Loucy (cell line): Measurements from ENCODE around the gene EPHA7.
A peak's percentile ranks its signal among the peaks of the same experiment; 100 is the strongest.

ENCODE experiments used
- H2AFZ ChIP-seq: fragments of 200-600 bp; sonication (generic); 2 replicates; pipeline ENCODE4 v1.6.0; 2016; ENCODE audit warnings: antibody characterized with exemption, mild to moderate bottlenecking, low read length, moderate library complexity
- H3F3A ChIP-seq: fragments of 200-600 bp; 2 replicates; pipeline ENCODE4 v1.6.0; 2016; ENCODE audit warnings: antibody characterized with exemption, low read depth, mild to moderate bottlenecking
- H3K27me3 ChIP-seq: fragments of 200-600 bp; sonication (generic); 2 replicates; pipeline ENCODE4 v1.6.1; 2014; ENCODE audit warnings: low read length, mild to moderate bottlenecking; ENCODE audit not compliant: insufficient read depth, poor library complexity, severe bottlenecking
- H3K36me3 ChIP-seq: fragments of 200-600 bp; sonication (generic); 2 replicates; pipeline ENCODE4 v1.6.1; 2016; ENCODE audit warnings: low read length; ENCODE audit not compliant: insufficient read depth
- H3K4me1 ChIP-seq: fragments of 200-600 bp; sonication (generic); 2 replicates; pipeline ENCODE4 v1.5.1; 2014; ENCODE audit warnings: low read length, mild to moderate bottlenecking; ENCODE audit not compliant: insufficient read depth, poor library complexity, severe bottlenecking
- H3K4me2 ChIP-seq: fragments of 200-600 bp; sonication (generic); 2 replicates; pipeline ENCODE4 v1.6.0; 2014; ENCODE audit warnings: antibody characterized with exemption, low read length, low read depth, mild to moderate bottlenecking; ENCODE audit not compliant: poor library complexity, severe bottlenecking
- H3K4me3 ChIP-seq: fragments of 200-600 bp; sonication (generic); 2 replicates; pipeline ENCODE4 v1.5.1; 2014; ENCODE audit warnings: low read length, mild to moderate bottlenecking, mixed read lengths; ENCODE audit not compliant: poor library complexity, severe bottlenecking
- H3K79me2 ChIP-seq: fragments of 200-600 bp; sonication (generic); 2 replicates; pipeline ENCODE4 v1.6.1; 2014; ENCODE audit warnings: low read length; ENCODE audit not compliant: insufficient read depth
- H3K9ac ChIP-seq: fragments of 200-600 bp; sonication (generic); 2 replicates; pipeline ENCODE4 v1.6.0; 2014; ENCODE audit warnings: mild to moderate bottlenecking, low read depth, low read length, moderate library complexity; ENCODE audit not compliant: poor library complexity, severe bottlenecking
- H3K9me2 ChIP-seq: fragments of 200-600 bp; sonication (generic); replicated peaks from 2 replicates; pipeline ENCODE4 v1.6.1; 2016; ENCODE audit warnings: low read depth, low read length, mixed read lengths
- H3K9me3 ChIP-seq: fragments of 200-600 bp; sonication (generic); 2 replicates; pipeline ENCODE4 v1.6.1; 2014; ENCODE audit warnings: mild to moderate bottlenecking, antibody characterized with exemption, low read length, low read depth; ENCODE audit not compliant: insufficient read depth
- H4K20me1 ChIP-seq: fragments of 200-600 bp; sonication (generic); 2 replicates; pipeline ENCODE4 v1.6.0; 2014; ENCODE audit warnings: antibody characterized with exemption, low read length, mild to moderate bottlenecking; ENCODE audit not compliant: insufficient read depth, poor library complexity, severe bottlenecking
- CTCF ChIP-seq: fragments of 200-600 bp; sonication (generic); conservative IDR thresholded peaks from 2 replicates; pipeline ENCODE4 v1.5.1; 2014; ENCODE audit warnings: mild to moderate bottlenecking, antibody characterized with exemption, low read length
- EZH2phosphoT487 ChIP-seq: fragments of 200-600 bp; IDR thresholded peaks from 2 replicates; pipeline ENCODE4 v1.6.1; 2018; ENCODE audit warnings: antibody characterized with exemption, mild to moderate bottlenecking, moderate library complexity, borderline replicate concordance

Gene EPHA7

DNA sequence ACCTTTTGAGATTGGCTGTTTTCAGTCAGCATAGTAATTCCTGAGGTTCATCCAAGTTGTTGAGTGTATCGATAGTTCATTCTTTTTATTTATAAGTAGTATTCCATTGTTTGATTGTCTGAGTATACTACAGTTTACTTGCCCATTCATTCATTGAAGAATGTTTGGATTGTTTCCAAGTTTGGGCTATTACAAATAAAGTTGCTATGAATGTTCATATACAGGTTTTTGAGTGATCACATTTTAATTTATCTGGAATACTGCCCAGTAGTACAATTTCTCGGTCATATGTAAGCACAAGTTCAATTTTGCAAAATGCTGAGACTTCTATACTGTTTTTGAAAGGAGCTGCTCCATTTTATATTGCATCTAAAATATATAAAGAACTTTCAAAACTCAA is 14.2 kb upstream of the EPHA7 start:
- TF ChIP-seq EZH2phosphoT487 (no peak), CTCF (no peak)
- no peaks in the 10 kb centered on the region for H3K9me2 ChIP-seq
- no peak overlapping the region for H3K4me2 ChIP-seq
- H3K4me1 ChIP-seq: no peaks in the 10 kb centered on the region
- H2AFZ ChIP-seq: no peak overlapping the region
- H3K36me3 ChIP-seq: no peaks in the 10 kb centered on the region
- no peaks in the 10 kb centered on the region for H3F3A ChIP-seq
- no peaks in the 10 kb centered on the region for H4K20me1 ChIP-seq
- no peaks in the 10 kb centered on the region for H3K27me3 ChIP-seq
- H3K9ac ChIP-seq: no peak overlapping the region
- H3K9me3 ChIP-seq: no peaks in the 10 kb centered on the region
- no peak overlapping the region for H3K4me3 ChIP-seq
- no peaks in the 10 kb centered on the region for H3K79me2 ChIP-seq

- H3K9me2 ChIP-seq: no peaks in the 10 kb centered on the region
- no peak overlapping the region for H3K4me3 ChIP-seq
- no peaks in the 10 kb centered on the region for H3K36me3 ChIP-seq
- no peaks in the 10 kb centered on the region for H3K79me2 ChIP-seq
- TF ChIP-seq CTCF: peak; percentile 77
- TF ChIP-seq EZH2phosphoT487: no peak
- H2AFZ ChIP-seq: no peak overlapping the region
- H3K9ac ChIP-seq: no peak overlapping the region
- no peaks in the 10 kb centered on the region for H3K9me3 ChIP-seq
- no peaks in the 10 kb centered on the region for H3K27me3 ChIP-seq
- H3K4me1 ChIP-seq: no peaks in the 10 kb centered on the region
- no peaks in the 10 kb centered on the region for H4K20me1 ChIP-seq
- no peaks in the 10 kb centered on the region for H3F3A ChIP-seq
- H3K4me2 ChIP-seq: no peak overlapping the region
These were observed 5.1 kb upstream of the EPHA7 start for GRCh38 chr6:93424303-93425064.

GRCh38 chr6:93423542-93423941 is 4.2 kb upstream of the EPHA7 start:
- Histone ChIP-seq H3K4me3 (no peak overlapping the region), H3K9me2 (no peaks in the 10 kb centered on the region), H3K79me2 (no peaks in the 10 kb centered on the region), H3K27me3 (no peaks in the 10 kb centered on the region), H2AFZ (no peak overlapping the region), H3F3A (no peaks in the 10 kb centered on the region), H3K36me3 (no peaks in the 10 kb centered on the region), H3K4me2 (no peak overlapping the region), H3K9me3 (no peaks in the 10 kb centered on the region), H3K4me1 (no peaks in the 10 kb centered on the region), H3K9ac (no peak overlapping the region), H4K20me1 (no peaks in the 10 kb centered on the region)
- TF ChIP-seq CTCF: peak; percentile 67
- TF ChIP-seq EZH2phosphoT487: no peak
